Stimulated activated CD8-positive, alpha-beta memory T cell treated with anti-CD3 and anti-CD28 coated beads, Interleukin-4, amount 100 ng/mL, for 1 hour (primary cell): ENCODE data around the gene CHCHD3.
A peak's percentile ranks its signal among the peaks of the same experiment; 100 is the strongest.
"Not testable (repeated sequence)": the region's sequence is repeated elsewhere in the genome, so short reads cannot be mapped to it uniquely, and the experiment has no call there.

Source experiments
- DNase-seq, 2 donors: peaks; one replicate each; pipeline ENCODE4 v3.0.0-alpha.2; 2020; ENCODE audit warnings: low read depth in 2 of 2, low spot score in 1 of 2

The CHCHD3 gene

DNA sequence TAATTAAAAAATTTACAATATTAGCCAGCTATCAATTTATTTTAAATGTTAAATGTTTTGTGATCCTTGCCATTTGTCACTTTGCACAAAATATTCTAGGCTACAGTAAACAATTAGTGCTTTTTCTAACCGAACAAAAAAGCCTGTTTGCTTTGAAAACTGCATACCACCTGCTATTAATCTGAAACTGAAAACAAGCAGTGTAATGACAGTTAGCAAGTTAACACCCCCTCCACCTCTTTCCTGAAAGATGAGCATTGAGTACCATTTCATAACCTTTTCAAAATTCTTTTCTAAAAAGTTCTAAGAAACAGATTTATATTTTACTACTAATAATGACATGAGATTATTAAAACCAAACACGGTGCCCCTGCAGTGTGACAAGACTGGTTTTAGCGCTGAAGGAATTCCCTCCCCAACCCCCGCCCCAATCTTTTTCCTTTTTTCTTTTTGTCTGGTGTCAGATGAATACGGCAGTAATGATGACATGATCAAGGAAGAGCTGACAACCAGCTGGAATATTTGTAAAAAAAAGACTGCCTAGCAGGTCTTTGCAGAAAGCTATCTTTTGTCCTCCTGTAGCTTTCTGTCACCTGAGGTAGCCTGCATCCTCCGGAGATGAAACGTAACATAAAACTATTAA is 175.6 kb downstream of the CHCHD3 start:
- no peak for DNase-seq

- DNase-seq = not testable (repeated sequence)
Measured at GRCh38 chr7:132905136-132905535, 176.8 kb downstream of the CHCHD3 start.

DNA sequence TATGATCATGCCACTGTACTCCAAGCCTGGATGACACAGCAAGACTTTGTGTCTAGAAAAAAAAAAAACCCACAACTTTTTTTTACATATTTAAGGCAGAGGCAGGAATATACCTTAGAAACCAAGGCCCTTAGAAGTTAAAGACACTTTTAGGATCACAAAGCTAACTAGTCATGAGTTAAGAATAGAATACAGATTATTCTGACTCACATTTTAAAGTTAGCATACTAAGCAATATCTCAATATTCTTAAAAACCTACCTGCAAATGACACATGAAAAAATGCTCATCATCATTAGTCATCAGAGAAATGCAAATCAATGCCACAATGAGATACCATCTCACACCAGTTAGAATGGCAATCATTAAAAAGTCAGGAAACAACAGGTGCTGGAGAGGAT is 177.7 kb downstream of the CHCHD3 start:
- DNase-seq = no peak

GRCh38 chr7:132902294-132902693 is 179.6 kb downstream of the CHCHD3 start:
- DNase-seq = not testable (repeated sequence)

GRCh38 chr7:132901241-132901640 is 180.6 kb downstream of the CHCHD3 start:
- DNase-seq = no peak

DNA sequence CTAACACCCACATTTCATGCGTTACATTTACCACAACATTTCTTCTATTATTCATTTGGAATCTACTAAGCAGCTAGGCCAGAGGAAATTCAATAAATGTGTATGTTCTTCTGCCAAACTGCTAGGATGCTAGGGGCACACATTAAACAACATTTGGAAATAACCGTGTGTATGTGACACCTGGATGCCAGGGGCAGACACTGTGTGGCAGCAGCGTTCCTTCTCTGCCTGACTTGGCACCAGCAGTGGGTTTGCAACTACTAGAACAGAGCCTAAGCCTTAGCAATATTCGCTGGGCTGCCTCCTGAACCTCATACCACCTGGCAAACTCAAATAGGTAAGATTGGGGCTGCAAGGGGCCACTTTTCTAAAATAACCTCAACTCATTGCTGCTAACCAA is 182.1 kb downstream of the CHCHD3 start:
- DNase-seq = no peak

DNA sequence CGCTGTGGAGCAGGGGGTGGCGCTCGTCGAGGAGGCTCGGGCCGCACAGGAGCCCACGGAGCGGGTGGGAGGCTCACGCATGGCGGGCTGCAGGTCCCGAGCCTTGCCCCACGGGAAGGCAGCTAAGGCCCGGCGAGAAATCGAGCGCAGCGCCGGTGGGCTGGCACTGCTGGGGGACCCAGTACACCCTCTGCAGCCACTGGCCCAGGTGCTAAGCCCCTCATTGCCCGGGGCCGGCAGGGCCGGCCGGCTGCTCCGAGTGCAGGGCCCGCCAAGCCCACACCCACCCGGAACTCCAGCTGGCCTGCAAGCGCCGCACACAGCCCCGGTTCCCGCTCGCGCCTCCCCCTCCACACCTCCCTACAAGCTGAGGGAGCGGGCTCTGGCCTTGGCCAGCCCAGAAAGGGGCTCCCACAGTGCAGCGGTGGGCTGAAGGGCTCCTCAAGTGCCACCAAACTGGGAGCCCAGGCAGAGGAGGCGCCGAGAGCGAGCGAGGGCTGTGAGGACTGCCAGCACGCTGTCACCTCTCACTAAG is 183.2 kb downstream of the CHCHD3 start:
- DNase-seq = not testable (repeated sequence)

- no peak for DNase-seq
Measured at GRCh38 chr7:132897093-132897687, 184.7 kb downstream of the CHCHD3 start.

DNA sequence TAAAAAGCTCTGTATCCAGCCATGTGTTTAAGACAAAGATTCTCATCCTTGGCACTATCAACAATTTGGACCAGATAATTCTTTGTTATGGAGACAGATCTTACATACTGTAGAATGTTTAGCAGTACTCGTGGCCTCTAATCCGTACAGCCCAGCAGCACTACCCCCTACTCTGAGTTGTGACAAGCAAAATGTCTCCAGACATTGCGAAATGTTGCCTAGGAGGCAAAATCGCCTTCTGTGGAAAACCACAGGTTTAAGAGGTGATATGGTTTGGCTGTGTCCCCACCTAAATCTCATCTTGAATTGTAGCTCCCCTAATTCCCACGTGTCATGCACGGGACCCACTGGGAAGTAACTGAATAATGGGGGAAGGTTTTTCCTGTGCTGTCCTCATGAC is 186.7 kb downstream of the CHCHD3 start:
- no peak for DNase-seq

DNA sequence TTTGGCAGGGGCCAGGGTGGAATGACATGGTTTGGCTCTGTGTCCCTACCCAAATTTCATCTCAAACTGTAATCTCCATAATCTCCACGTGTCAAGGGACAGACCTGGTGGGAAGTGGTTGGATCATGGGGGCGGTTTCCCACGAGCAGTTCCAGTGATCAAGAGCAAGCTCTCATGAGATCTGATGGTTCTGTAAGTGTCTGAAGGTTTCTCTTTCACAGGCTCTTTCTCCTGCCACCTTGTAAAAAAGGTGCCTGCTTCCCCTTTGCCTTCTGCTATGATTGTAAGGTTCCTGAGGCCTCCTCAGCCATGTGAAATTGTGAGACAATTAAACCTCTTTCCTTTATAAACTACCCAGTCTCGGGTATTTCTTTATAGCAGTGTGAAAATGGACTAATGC is 188.3 kb downstream of the CHCHD3 start:
- no peak for DNase-seq

DNA sequence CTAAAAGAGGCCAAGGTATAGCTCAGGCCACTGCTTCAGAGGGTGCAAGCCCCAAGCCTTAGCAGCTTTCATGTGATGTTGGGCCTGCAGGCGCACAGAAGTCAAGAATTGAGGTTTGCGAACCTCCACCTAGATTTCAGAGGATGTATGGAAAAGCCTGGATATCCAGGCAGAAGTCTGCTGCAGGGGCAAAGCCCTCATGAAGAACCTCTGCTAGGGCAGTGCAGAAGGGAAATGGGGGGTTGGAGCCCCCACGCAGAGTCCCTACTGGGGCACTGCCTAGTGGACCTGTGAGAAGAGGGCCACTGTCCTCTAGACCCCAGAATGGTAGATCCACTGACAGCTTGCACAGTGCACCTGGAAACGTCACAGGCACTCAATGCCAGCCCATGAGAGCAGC is 189.1 kb downstream of the CHCHD3 start:
- DNase-seq = not testable (repeated sequence)

DNA sequence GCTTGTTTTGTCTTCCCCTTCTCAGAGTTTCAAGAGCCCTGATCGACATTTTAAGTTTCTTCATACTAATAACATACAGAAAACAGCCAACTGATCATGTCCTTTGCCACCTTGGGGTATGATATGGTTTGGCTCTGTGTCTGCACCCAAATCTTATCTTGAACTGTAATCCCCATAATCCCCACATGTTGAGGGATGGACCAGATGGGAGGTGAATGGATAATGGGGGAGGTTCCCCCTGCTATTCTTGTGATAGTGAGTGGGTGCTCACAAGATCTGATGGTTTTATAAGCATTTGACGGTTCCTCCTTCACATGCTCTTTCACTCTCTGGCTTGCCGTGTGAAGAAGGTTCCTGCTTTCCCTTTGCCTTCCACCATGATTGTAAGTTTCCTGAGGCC is 190.3 kb downstream of the CHCHD3 start:
- DNase-seq = no peak

- DNase-seq = peak in 1 of 2 donors; percentile 6
Measured at GRCh38 chr7:132882714-132883428, 199.0 kb downstream of the CHCHD3 start.

DNA sequence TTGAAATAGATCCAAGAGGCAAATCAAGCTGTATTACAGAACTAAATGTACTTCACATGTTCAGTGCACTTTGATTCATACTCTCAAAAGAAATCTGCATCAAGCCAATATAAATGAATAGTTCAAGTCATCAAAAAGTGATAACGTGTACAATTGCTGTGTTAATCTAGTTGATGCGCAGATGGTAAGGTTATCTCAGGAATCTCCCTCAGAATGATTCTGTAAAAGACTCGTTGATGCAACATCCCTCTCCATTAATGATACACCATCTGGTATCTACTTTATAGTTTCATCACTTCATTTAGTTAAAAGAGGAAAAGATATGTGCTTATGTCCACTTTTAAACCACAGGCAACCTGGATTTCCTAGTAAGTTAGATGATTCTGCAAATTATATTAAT is 200.6 kb downstream of the CHCHD3 start:
- no peak for DNase-seq

- no peak for DNase-seq
Measured at GRCh38 chr7:132879579-132879978, 202.3 kb downstream of the CHCHD3 start.

GRCh38 chr7:132878204-132878919 is 203.5 kb downstream of the CHCHD3 start:
- no peak for DNase-seq

DNA sequence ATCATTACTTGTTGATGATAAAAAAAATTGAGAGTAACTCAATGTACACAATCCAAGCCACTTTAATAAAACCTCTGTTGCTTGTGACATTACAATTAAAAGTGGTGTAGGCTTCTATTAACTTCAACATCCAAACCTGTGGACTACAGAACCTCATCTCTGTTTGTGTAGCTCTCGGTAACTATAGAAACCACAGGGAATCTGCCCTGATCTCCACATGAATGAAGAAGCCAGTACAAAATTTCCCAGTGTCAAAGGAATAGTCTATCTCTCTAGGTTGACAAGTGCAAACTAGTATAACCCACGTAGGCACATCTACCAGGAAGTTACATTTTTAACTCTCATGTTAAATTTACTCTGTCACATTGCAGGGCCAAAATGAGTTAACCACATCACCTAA is 204.3 kb downstream of the CHCHD3 start:
- DNase-seq = no peak

DNA sequence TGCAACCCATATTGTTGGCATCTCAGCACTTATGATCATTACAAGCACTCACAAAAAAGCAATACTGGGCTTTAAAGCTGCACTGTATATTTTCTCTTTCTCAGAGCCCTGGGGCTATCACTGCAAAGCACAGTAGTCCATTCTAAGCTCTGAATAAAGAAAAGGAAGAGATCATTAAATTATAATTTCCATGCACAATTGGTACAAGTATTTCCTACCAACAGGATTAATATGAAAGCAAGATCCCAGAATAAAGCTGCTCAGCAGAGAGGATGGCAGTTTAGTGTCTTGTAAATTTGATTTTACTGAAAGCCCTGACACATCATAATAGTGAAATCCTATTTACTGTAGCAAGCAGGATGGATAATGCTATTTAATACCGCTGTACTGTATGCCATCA is 205.3 kb downstream of the CHCHD3 start:
- no peak for DNase-seq

- DNase-seq = no peak
Measured at GRCh38 chr7:132872034-132872433, 209.9 kb downstream of the CHCHD3 start.

- DNase-seq = no peak
Measured at GRCh38 chr7:132871419-132871818, 210.5 kb downstream of the CHCHD3 start.

DNA sequence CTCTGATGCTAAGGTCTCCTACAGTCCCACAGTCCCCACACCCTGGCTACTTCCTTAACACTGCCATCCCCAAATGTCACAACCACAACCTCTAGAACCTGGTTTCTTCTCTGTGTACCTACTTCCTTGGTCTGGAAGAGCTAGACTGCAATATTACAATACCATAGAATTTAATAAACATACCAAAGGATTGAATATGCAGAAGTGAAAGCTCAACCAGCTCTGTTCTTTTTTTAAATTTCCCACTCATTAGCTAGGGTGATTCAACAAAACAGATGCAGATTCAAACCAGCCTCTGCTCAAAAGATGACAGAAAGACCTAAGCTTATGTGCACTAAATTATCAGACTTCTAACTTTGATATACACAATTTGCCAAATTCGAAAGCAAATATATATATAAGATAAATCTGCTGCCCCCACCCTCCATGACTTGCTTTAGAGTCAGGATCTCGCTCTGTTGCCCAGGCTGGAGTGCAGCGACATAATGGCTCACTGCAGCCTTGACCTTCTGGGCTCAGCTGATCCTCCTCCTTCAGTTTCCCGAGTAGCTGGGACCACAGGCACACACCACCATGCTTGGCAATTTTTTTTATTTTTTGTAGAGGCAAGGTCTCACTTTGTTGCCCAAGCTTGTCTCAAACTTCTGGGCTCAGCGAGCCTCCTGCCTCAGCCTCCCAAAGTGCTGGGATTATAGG is 212.6 kb downstream of the CHCHD3 start:
- no peak for DNase-seq
